HG03565 (cell line): ENCODE measurements around the gene POU2F3.

Experiments used
- ATAC-seq: cut with Tn5 transposase; IDR thresholded peaks from one replicate; pipeline ENCODE4 v1.9.1; 2021; ENCODE audit warnings: mild to moderate bottlenecking, moderate library complexity; ENCODE audit not compliant: unreplicated experiment

The POU2F3 gene

GRCh38 chr11:120314861-120315260 is 74.9 kb downstream of the POU2F3 start:
- ATAC-seq, result no peak

DNA sequence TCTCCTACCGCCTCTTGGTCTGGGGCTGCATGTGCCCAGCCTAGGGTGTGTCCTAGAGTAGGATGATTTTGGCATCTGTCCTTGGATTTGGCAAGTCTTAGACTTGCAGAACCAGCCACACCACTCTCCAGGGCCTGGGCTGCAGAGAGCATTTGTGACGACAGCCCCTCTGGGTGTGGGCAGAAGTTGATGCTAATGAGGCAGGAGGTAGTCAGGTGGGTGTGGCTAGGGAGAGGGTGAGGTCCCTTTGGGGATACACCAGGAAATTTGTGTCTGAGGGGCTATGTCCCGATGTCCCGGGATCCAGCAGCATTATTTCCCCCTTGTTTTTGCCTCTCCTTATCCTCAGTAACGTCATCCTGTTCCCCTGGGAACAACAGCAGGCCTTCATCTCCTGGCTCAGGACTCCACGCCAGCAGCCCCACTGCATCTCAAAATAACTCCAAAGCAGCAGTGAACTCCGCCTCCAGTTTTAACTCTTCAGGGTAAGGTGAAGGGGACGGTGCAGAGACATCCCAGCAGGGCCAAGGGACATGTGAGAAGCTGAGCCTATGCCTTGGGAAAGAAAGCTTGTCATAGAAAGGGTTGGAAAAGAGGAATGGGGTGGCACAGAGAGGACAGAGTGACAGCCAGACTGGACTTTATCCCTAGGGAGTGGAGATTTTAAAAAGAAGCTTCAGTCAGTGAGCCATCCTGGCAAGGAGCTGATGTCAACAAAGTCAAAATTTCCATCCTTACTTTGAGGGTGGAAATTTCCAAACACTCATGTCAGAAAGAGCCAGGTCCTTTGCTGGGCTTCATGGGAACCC is 77.1 kb downstream of the POU2F3 start:
- ATAC-seq, result no peak

GRCh38 chr11:120317689-120318480 is 77.9 kb downstream of the POU2F3 start:
- no peak for ATAC-seq

DNA sequence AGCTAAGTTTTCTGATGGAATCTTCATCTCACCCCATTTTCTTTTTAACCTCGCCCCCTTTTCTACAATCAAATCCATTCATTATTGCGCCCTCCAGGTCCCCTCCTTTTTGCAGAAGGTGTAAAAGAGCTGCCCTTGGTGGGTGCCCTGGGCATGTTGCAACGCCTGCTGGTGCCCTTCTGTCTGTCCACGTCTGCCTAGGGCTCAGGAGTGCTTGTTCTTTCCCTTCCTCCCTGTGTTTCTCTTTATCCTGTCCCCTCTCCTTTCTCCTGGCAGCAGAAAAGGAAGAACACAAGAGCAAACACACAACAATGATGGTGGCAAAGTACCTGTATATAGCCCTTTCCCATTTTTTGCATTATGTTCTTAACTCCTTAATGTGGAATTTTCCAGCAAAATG is 79.0 kb downstream of the POU2F3 start:
- no peak for ATAC-seq

DNA sequence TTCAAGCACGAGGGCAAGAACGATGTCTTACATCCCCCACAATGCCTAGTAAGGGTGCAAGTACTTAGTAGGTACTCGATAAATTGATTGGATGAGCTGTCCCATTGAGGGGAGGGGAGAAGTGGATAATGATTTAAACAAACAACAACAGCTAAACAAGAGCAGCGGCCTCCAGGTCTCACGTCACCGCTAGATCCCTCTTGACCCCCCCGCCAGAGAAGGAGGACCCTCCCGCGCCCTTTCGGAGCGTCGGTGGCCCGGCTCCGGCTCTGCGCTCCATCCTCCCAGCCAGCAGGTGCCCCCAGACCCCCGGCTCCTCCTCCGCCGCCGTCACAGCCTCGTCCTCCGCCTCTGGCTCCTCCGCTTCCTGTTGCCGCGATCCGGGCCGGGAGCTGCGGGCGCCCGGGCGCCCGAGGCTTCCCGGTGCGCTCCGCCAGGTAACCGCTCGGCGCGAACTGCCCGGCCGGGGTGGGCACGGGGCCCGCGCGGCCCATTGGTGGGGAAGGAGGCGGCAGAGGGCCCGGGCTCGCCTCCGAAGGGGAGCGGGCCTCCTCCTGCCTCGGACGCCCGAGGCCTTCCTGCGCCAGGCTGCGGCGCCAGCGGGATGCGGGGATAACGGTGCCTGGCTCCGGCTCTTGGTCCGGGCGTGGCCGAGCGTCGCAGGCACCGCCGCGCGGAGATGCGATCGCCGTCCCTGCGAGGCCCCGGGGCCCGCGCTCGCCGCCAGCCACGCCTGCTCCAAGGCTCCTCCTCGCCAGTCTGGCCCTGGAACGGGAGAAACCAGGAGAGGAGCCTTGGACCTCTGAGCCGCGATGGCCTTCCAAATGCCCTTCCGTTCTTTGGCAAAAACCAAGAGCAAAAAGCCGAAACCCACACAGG is 85.2 kb downstream of the POU2F3 start, which contains the start of gene TLCD5:
Gene TLCD5 (plus strand): TSS at position 368 of the 879 bp plus-strand sequence. CDS start 2,143 bp downstream, outside the sequence.
- ATAC-seq, result no peak

DNA sequence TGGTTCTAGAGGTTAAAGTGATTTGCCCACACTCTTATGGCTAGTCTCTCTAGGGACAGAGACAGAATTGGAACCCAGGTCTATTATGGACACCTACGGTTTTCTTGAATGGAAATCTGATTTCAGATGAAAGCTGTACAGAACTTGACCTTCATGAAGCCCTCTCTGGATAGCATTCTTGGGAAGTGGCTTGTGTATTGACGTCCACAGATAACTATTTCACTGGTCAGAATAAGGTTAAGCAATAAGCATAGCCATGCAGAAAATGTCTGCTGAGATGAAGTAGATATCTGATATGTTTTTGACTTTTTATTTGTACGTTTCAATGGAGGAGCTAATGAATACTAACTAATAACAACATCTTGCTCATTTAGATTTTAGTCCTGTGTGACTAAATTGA is 86.3 kb downstream of the POU2F3 start:
- ATAC-seq, result no peak

DNA sequence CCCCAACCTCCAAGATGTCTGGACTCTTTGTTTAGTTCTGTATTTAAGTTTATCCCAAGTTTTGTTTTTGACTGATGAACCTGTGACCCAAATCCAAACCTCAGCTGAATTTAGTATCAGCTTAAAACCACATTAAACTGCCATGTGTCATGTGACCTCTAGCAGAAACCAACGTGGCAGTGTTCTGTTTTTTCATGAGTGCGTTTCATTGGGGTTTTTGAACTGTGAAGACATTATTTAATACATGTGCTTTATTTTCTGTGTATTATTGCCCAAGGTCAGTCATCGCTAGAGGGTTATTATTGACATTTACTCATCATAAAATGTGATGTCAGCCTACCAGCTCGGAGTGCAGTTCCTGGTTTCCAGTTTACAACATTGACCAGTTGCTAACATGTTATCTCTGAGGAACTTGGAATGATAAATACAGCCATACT is 86.9 kb downstream of the POU2F3 start:
- no peak for ATAC-seq

DNA sequence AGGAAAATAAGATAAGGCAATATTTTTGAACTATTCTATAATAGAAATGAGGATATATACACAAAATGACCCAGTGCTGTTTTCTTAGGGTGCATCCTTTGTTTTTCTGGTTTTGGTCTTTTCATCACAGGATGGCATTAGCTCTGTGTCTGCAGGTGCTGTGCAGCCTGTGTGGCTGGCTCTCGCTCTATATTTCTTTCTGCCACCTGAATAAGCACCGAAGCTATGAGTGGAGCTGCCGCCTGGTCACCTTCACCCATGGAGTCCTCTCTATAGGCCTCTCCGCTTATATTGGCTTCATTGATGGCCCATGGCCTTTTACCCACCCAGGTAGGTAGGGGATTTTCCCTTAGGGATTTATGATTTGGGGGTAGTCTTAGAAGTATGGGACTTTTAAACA is 87.4 kb downstream of the POU2F3 start:
- ATAC-seq, result no peak

DNA sequence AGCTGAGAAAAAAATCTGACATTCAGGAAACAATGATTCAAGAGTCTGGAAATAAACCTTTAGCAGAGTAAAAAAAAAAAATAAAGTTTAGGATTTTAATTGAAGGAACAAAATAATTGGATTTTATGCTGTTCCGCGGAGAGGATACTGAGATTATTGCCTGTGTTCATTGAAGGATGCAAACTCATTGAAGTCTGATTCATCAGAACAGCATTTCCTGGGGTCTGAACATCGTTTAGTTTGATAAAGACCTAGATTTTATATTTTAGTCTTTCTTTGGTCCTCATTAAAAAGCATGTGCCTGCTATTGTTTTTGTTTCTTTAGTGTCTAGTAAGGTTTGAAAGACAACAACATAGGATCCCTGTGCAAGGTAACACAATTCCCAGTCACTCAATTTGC is 89.6 kb downstream of the POU2F3 start:
- no peak for ATAC-seq

- no peak for ATAC-seq
These were observed 90.1 kb downstream of the POU2F3 start for GRCh38 chr11:120330045-120330444.

DNA sequence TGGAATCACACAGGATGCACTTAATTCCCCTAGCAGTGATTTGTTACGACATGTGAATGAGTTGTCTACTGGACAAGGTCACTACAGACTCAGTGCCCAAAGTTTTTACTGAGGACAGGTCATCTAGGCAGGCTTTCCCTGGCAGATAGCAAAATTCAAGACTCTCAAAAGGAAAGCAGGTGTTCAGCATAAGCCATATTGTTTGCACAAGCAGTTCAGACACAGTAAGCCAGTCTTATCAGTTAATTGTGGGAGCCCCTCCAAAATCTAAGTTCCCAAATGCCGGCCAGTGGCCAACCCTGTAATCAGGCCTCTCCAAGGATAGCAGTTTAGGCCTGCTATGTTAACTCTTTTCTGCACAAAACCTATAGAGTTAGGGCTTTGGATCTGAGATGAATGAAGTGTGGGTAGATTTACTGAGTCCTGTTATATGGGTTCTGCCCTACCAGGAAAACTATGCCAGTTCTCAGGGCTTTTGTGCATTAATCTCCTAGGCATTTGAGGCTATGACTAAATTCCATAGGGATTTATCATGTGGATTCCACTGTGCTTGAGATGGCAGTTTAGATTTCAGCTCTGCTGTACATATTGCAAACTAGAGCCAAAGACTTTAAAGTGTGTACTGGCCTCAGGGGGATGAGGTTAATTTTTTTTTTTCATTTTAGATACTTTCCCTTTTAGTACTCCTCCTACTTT is 91.5 kb downstream of the POU2F3 start:
- no peak for ATAC-seq

GRCh38 chr11:120332822-120333716 is 93.1 kb downstream of the POU2F3 start:
- ATAC-seq, result no peak

GRCh38 chr11:120333801-120334200 is 93.9 kb downstream of the POU2F3 start:
- ATAC-seq, result no peak

DNA sequence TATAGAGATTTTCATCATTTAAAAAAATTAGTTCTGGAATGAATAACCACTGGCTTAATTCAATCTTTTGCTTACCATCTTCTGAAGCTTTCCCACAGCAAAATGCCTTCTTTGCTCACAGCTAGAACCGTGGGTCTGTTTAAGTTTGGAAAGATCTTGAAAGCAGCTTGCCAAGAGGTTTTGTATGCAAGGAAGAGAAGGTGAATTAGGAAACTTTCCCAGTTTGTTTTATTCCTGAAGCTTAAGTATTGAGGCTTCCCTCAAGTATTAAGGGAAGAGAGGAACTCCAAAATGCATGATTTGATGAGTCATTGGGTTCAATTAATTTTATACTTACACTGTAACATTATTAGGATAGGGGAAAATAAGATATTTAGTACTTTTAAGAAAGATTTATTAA is 94.4 kb downstream of the POU2F3 start:
- ATAC-seq, result no peak

GRCh38 chr11:120334894-120335462 is 95.0 kb downstream of the POU2F3 start:
- ATAC-seq, result no peak

- ATAC-seq, result no peak
These were observed 95.6 kb downstream of the POU2F3 start for GRCh38 chr11:120335556-120335907.

GRCh38 chr11:120335908-120336640 is 96.1 kb downstream of the POU2F3 start, which contains the start of gene ARHGEF12:
Gene ARHGEF12, plus strand, starts transcription at chr11:120336413. Its CDS starts 831 bp downstream, at chr11:120337244.
- peak; percentile 37 for ATAC-seq

DNA sequence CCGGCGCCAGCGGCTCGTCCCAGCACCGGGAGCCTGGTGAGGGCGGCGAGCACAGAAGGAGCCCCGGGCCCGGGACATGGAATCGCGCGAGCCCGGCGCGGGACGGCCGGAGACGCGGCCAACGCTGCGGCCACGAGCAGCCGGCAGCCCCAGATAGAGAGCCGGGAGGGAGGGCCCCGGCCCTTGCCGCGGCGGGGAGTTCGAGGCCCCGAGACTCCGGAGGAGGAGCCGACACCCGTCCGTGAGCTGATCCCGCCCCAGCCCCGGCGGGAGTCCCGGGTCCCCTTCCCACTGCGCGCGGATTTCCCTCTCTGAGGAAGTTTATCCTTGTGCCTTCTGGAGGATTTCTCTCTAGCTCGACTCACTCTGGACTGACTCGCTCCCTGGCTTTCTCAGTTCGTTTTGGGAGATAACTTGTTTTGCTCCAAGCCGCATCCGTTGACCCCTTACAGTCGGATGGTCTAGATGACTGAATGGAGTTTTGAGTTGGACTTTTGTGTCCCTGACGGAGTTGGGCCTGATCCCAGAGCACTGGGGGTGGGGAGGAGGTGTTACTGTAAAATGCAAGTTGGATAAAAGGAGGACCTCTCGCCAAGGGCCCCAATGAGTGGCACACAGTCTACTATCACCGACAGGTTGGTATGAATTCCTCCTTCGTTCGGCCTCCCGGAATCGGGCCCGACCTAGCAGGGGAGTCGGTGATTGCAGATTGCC is 96.9 kb downstream of the POU2F3 start:
- ATAC-seq, result peak; percentile 24
